Neural cell (in vitro differentiated cells): ENCODE measurements around the gene PCDH18. TPM values are rescaled to one million over a fixed set of nuclear protein-coding genes. Genes with fewer than 3 reads are reported as not detected.

Experiments
- H2AFZ ChIP-seq: fragments of 200-600, 300-800 bp; sonication (generic), shearing (Covaris generic); 2 replicates; pipeline ENCODE4 v1.6.0; 2014; ENCODE audit warnings: low read depth, mild to moderate bottlenecking, antibody characterized with exemption, low read length, moderate library complexity
- H3F3A ChIP-seq: fragments of 200-600 bp; shearing (Covaris generic); 2 replicates; pipeline ENCODE4 v1.6.1; 2016; ENCODE audit warnings: mild to moderate bottlenecking, moderate library complexity, mixed read lengths, antibody characterized with exemption, low read length; ENCODE audit not compliant: insufficient read depth, poor library complexity, severe bottlenecking
- H3K27ac ChIP-seq: fragments of 200-600, 300-800 bp; sonication (generic), shearing (Covaris generic); 2 replicates; pipeline ENCODE4 v1.5.1; 2014; ENCODE audit warnings: mild to moderate bottlenecking, low read length, moderate library complexity
- H3K27me3 ChIP-seq: fragments of 300-800, 200-600 bp; sonication (generic), shearing (Covaris generic); 2 replicates; pipeline ENCODE4 v1.6.0; 2014; ENCODE audit warnings: mild to moderate bottlenecking, low read depth, low read length, moderate library complexity; ENCODE audit not compliant: insufficient read depth
- H3K36me3 ChIP-seq: fragments of 300-800, 200-600 bp; sonication (generic), shearing (Covaris generic); 2 replicates; pipeline ENCODE4 v1.5.1; 2014; ENCODE audit warnings: mild to moderate bottlenecking, antibody characterized with exemption, low read length, moderate library complexity; ENCODE audit not compliant: insufficient read depth
- H3K4me2 ChIP-seq: fragments of 300-800, 200-600 bp; sonication (generic), shearing (Covaris generic); 2 replicates; pipeline ENCODE4 v1.6.0; 2014; ENCODE audit warnings: mild to moderate bottlenecking, low read length
- H3K4me3 ChIP-seq: fragments of 300-800, 200-600 bp; sonication (generic), shearing (Covaris generic); 2 replicates; pipeline ENCODE4 v1.5.1; 2014; ENCODE audit warnings: mild to moderate bottlenecking, low read length, moderate library complexity
- H3K79me2 ChIP-seq: fragments of 200-600 bp; shearing (Covaris generic); replicated peaks from 2 replicates; pipeline ENCODE4 v1.6.0; 2014; ENCODE audit warnings: mild to moderate bottlenecking, low read length, moderate library complexity; ENCODE audit not compliant: insufficient read depth
- H3K9ac ChIP-seq: fragments of 300-800, 200-600 bp; sonication (generic), shearing (Covaris generic); 2 replicates; pipeline ENCODE4 v1.6.1; 2016; ENCODE audit warnings: mild to moderate bottlenecking, low read length, mixed read lengths
- H3K9me2 ChIP-seq: fragments of 200-600 bp; shearing (Covaris generic); 2 replicates; pipeline ENCODE4 v1.6.1; 2016; ENCODE audit warnings: mild to moderate bottlenecking, low read length, mixed read lengths; ENCODE audit not compliant: insufficient read depth
- H3K9me3 ChIP-seq: fragments of 200-600, 300-800 bp; sonication (generic), shearing (Covaris generic); 2 replicates; pipeline ENCODE4 v1.6.1; 2016; ENCODE audit warnings: mild to moderate bottlenecking, mixed run types, low read length, moderate library complexity, mixed read lengths
- H4K20me1 ChIP-seq: fragments of 200-600 bp; shearing (Covaris generic); 2 replicates; pipeline ENCODE4 v1.6.1; 2016; ENCODE audit warnings: mild to moderate bottlenecking, mixed run types; ENCODE audit not compliant: insufficient read depth
- EP300 ChIP-seq: fragments of 450-650 bp; conservative IDR thresholded peaks from 2 replicates; pipeline ENCODE4 v1.6.1; 2014; ENCODE audit warnings: antibody characterized with exemption, mild to moderate bottlenecking, moderate library complexity; ENCODE audit not compliant: poor library complexity, severe bottlenecking
- EZH2 ChIP-seq: fragments of 200-600, 300-800 bp; shearing (Covaris generic), sonication (generic); IDR thresholded peaks from 2 replicates; pipeline ENCODE4 v1.6.1; 2014; ENCODE audit warnings: antibody characterized with exemption, low read length, borderline replicate concordance, mild to moderate bottlenecking; ENCODE audit not compliant: insufficient read depth, poor library complexity, severe bottlenecking
- MXI1 ChIP-seq: fragments of 450-650 bp; conservative IDR thresholded peaks from 2 replicates; pipeline ENCODE4 v1.6.1; 2014; ENCODE audit warnings: antibody characterized with exemption, mild to moderate bottlenecking; ENCODE audit not compliant: poor library complexity, severe bottlenecking
- POLR2AphosphoS5 ChIP-seq: IDR thresholded peaks from 2 replicates; pipeline ENCODE4 v1.6.1; 2012
- RAD21 ChIP-seq: fragments of 450-650 bp; conservative IDR thresholded peaks from 2 replicates; pipeline ENCODE4 v1.6.1; 2014; ENCODE audit warnings: antibody characterized with exemption, mild to moderate bottlenecking, moderate library complexity
- SMC3 ChIP-seq: fragments of 450-650 bp; conservative IDR thresholded peaks from 2 replicates; pipeline ENCODE4 v1.6.1; 2014; ENCODE audit warnings: antibody characterized with exemption, mild to moderate bottlenecking, moderate library complexity; ENCODE audit not compliant: poor library complexity
- TAF1 ChIP-seq: IDR thresholded peaks from 2 replicates; pipeline ENCODE4 v1.6.1; 2012; ENCODE audit warnings: low read depth
- polyA plus RNA-seq: library from polyadenylated mRNA; depleted of rRNA; stranded (reverse); fragments of >200 nt; gene quantifications from 2 replicates; pipeline ENCODE4 v1.2.3, GENCODE V29; 2014
- TF ChIP-seq, protein P1 (sequence below): fragments of 450-650 bp; IDR thresholded peaks from 2 replicates; pipeline ENCODE4 v1.5.1; 2014; ENCODE audit warnings: antibody characterized with exemption, mild to moderate bottlenecking, moderate library complexity; ENCODE audit not compliant: poor library complexity, severe bottlenecking
- TF ChIP-seq, protein P2 (sequence below): IDR thresholded peaks from 2 replicates; pipeline ENCODE4 v1.6.1; 2012; ENCODE audit warnings: borderline replicate concordance

Gene PCDH18
- polyA plus RNA-seq, 1 donor from 2014 or later: 0.09 TPM

DNA sequence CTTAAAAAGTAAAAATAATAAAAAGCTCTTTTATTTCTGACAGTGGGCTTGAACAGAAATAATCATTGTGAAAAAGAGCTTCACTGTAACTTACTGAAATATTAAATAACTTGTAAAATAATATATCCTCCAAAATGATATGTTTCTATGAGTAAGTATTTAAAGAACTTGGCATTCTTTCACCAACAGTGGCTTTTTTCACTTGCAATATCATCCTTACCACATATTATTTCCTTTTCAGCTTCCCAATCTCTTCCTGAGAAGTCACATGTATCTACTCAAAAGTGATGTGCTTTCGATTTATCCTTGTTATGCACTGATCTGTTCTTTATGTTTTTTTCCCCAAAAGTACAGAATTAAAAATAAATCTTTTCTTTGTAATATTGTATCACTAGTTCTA lies 2.2 kb upstream of the PCDH18 start:
- Histone ChIP-seq H3K9me3 (no peaks in the 10 kb centered on the region), H4K20me1 (no peaks in the 10 kb centered on the region), H3K9me2 (no peaks in the 10 kb centered on the region), H3F3A (no peaks in the 10 kb centered on the region), H3K27me3 (peaks cover 6% of the 10 kb centered on the region), H3K4me2 (no peak overlapping the region), H3K79me2 (peaks cover 7% of the 10 kb centered on the region), H3K9ac (no peak overlapping the region), H3K4me3 (no peak overlapping the region), H3K27ac (no peak overlapping the region), H3K36me3 (no peaks in the 10 kb centered on the region), H2AFZ (no peak overlapping the region)
- TF ChIP-seq RAD21 (no peak), MXI1 (no peak), SMC3 (no peak), TAF1 (no peak), EZH2 (no peak), EP300 (no peak), POLR2AphosphoS5 (no peak)
- TF ChIP-seq, protein P1, sequence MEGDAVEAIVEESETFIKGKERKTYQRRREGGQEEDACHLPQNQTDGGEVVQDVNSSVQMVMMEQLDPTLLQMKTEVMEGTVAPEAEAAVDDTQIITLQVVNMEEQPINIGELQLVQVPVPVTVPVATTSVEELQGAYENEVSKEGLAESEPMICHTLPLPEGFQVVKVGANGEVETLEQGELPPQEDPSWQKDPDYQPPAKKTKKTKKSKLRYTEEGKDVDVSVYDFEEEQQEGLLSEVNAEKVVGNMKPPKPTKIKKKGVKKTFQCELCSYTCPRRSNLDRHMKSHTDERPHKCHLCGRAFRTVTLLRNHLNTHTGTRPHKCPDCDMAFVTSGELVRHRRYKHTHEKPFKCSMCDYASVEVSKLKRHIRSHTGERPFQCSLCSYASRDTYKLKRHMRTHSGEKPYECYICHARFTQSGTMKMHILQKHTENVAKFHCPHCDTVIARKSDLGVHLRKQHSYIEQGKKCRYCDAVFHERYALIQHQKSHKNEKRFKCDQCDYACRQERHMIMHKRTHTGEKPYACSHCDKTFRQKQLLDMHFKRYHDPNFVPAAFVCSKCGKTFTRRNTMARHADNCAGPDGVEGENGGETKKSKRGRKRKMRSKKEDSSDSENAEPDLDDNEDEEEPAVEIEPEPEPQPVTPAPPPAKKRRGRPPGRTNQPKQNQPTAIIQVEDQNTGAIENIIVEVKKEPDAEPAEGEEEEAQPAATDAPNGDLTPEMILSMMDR: no peak
- TF ChIP-seq, protein P2, sequence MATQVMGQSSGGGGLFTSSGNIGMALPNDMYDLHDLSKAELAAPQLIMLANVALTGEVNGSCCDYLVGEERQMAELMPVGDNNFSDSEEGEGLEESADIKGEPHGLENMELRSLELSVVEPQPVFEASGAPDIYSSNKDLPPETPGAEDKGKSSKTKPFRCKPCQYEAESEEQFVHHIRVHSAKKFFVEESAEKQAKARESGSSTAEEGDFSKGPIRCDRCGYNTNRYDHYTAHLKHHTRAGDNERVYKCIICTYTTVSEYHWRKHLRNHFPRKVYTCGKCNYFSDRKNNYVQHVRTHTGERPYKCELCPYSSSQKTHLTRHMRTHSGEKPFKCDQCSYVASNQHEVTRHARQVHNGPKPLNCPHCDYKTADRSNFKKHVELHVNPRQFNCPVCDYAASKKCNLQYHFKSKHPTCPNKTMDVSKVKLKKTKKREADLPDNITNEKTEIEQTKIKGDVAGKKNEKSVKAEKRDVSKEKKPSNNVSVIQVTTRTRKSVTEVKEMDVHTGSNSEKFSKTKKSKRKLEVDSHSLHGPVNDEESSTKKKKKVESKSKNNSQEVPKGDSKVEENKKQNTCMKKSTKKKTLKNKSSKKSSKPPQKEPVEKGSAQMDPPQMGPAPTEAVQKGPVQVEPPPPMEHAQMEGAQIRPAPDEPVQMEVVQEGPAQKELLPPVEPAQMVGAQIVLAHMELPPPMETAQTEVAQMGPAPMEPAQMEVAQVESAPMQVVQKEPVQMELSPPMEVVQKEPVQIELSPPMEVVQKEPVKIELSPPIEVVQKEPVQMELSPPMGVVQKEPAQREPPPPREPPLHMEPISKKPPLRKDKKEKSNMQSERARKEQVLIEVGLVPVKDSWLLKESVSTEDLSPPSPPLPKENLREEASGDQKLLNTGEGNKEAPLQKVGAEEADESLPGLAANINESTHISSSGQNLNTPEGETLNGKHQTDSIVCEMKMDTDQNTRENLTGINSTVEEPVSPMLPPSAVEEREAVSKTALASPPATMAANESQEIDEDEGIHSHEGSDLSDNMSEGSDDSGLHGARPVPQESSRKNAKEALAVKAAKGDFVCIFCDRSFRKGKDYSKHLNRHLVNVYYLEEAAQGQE: no peak

DNA sequence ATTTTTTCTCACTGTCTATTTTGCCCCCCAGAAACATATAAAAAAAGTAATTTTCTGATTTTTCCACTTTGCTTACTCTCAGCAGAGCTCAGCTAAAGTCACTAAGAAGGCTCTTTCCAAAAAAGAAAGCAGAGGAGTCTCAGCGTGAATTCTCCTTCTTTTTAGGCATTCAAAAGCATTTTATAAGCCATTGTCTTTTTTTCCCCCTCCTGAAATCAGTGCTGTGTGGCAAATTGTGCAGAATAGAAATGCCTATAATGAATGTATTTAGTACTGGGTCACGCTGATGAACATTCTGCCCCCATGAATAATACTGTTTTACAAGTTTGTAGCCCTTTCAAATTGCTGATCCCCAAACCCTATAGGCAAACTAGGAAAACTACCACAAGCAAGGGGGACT lies 1.6 kb upstream of the PCDH18 start:
- no peak overlapping the region for H2AFZ ChIP-seq
- no peaks in the 10 kb centered on the region for H3K36me3 ChIP-seq
- no peaks in the 10 kb centered on the region for H4K20me1 ChIP-seq
- no peak overlapping the region for H3K4me3 ChIP-seq
- no peaks in the 10 kb centered on the region for H3K9me3 ChIP-seq
- H3K79me2 ChIP-seq: peaks cover 7% of the 10 kb centered on the region
- no peak overlapping the region for H3K9ac ChIP-seq
- TF ChIP-seq SMC3 (no peak), EZH2 (no peak), POLR2AphosphoS5 (no peak), EP300 (no peak), MXI1 (no peak), TAF1 (no peak)
- TF ChIP-seq, protein P2: no peak
- no peak overlapping the region for H3K4me2 ChIP-seq
- no peaks in the 10 kb centered on the region for H3K9me2 ChIP-seq
- peaks cover 6% of the 10 kb centered on the region for H3K27me3 ChIP-seq
- no peaks in the 10 kb centered on the region for H3F3A ChIP-seq
- H3K27ac ChIP-seq: no peak overlapping the region
